RKO (cell line): Measurements from ENCODE around the gene TEX12.

ENCODE experiments used
- DNase-seq: peaks from one replicate; pipeline ENCODE4 v3.0.0-alpha.2; 2016; ENCODE audit warnings: low spot score

The TEX12 gene

DNA sequence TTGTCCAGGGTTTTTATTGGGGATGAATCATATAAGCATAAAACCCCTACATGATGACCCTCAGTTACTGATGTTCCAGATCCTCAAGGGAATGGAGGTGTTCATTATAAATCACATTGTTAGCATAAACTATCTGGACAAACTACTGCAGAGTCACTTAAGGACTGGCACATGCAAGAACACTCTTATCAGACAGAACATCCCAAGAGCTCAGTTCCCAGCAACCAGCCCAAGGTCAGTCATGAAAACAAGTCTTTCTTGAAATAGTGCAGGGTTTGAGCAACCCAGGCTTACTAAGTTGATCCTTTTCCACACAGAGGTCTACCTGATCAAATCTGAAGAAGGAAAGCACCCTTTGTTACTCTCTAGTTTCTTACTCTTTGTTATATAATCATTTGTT, 45.5 kb downstream of the TEX12 start:
- DNase-seq = no peak

DNA sequence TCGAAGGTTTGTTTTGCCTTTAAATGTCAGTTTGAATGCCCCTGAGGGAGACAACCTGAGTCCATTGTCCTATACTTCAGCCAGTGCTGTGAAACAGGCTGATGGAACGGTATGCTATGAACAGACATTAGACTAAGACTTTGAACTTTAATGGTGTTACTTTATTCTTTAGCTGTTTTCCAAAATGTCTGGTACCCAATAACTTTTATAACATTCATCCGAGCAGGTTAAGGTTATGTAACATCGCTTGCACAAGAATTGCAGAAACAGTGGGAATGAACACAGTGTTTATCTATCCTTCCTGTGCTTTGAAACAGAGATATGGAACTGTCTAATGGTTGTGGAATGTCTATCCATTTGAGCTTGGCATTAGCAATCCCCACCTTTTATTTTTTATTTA, 46.6 kb downstream of the TEX12 start:
- no peak for DNase-seq

DNA sequence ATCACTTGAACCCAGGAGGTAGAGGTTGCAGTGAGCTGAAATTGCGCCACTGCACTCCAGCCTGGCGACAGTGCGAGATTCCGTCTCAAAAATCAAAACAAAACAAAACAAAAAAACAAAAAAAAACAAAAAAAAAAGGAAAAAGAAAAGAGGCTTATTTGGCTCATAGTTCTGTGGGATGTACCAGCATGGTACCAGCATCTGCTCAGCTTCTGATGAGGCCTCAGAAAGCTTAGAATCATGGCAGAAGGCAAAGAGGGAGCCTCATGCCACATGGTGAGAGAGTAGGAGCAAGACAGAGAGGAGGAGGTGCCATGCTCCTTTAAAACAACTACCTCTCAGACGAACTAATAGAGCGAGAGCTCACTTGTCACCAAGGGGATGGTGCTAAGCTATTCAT, 48.4 kb downstream of the TEX12 start:
- no peak for DNase-seq

DNA sequence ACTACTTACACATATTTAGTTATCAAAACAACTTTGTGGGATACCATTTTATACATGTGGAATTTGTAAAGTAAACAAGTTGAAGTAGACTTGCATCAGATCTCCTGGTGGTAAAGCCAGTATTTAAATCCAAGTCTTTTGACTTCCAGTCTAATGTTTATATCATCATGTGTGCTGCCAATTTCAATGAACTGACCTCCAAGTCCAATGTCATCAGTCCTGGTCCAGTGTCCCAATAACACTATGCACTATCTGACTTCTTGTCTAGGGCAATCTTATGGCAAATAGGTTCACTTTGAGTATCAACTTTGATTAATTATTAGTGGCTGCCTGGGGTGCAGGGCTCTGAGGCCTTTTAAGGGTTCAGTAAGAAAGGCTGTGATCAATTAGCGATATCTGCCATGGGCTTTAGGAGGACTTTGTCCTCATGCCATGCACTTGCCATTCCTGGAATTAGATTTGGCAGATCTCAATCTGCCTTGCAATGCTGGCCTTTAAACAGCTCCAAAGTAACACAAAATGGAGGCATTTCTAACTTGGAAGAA, 49.5 kb downstream of the TEX12 start:
- DNase-seq = no peak

DNA sequence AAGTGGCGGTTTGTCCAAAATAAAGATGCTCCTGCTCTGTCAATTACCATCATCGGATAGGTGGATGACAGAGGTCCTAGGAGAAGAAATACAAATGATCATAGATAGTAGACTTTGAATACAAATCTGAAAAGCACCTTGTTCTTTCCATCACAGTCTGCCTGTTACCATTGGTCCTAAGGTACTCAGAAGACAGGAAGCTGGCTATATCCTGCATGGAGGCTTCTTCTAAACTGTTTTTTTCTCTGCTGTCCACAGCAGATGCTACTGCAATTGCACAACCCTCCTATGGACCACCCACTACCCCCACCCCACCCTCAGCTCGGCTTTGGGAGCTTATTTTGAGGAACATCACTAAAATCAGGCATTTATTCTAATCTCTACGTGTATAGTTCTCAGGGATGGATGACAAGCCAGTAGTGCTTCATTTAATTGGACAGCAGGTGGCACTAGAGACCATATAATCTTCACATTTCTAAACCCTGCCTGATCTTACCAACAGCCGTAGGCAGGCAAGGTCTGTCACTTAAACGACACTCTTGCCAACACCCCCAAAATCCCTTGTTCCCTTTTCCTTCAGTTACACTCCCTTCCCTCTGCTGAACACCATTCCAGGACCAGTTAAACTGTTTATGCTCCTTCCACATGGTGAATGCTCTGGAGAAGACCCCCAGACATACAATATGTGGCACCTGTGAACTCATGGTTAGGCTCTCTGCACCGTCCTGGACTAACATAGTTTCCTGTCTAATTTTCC, 52.5 kb downstream of the TEX12 start:
- DNase-seq = peak; percentile 81

DNA sequence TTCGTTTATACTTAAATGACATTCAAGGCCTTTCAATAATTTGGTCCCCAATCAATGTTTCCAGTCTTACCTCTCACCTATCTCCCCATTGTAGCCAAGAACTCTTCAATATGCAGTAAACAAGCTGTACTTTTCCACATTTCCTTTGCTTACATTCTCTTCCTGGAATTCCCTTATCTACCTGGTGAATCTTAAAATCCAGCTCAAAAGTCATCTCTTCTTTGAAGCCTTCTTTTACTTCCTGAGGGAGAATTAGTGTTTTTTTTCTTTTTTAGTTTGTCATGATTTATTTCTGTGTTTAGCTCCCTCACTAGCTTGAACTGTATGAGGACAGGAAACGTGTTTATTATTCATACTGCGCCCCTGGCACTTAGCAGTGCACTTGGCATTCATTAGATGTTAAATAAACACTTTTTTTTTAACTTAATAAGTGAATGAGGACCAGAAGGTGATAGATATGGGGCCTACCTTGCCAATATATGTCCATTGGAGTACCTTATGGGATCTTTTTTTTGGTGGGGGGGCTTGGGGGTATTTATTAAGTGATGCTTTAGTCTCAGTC, 54.2 kb downstream of the TEX12 start:
- DNase-seq = no peak
